HFF-Myc (cell line): ENCODE results near the gene MYLK.
"Not testable (repeated sequence)": the region's sequence is repeated elsewhere in the genome, so short reads cannot be mapped to it uniquely, and the experiment has no call there.

ENCODE experiments used
- DNase-seq: peaks from one replicate; pipeline ENCODE4 v3.0.0-alpha.2; 2011; ENCODE audit warnings: low read depth; ENCODE audit errors: extremely low read depth
- H3K4me3 ChIP-seq: replicated peaks from 2 replicates; pipeline ENCODE4 v1.5.1; 2011; ENCODE audit warnings: low read depth, mild to moderate bottlenecking, control low read depth, low read length
- TF ChIP-seq, protein P1 (sequence below): IDR thresholded peaks from 2 replicates; pipeline ENCODE4 v1.5.1; 2012; ENCODE audit warnings: mild to moderate bottlenecking, low read depth, low read length, control low read depth; ENCODE audit errors: missing control alignments

The MYLK gene

GRCh38 chr3:123609063-123609462, 275.1 kb downstream of the MYLK start:
- no peak overlapping the region for H3K4me3 ChIP-seq
- no peak for DNase-seq
- TF ChIP-seq, protein P1, sequence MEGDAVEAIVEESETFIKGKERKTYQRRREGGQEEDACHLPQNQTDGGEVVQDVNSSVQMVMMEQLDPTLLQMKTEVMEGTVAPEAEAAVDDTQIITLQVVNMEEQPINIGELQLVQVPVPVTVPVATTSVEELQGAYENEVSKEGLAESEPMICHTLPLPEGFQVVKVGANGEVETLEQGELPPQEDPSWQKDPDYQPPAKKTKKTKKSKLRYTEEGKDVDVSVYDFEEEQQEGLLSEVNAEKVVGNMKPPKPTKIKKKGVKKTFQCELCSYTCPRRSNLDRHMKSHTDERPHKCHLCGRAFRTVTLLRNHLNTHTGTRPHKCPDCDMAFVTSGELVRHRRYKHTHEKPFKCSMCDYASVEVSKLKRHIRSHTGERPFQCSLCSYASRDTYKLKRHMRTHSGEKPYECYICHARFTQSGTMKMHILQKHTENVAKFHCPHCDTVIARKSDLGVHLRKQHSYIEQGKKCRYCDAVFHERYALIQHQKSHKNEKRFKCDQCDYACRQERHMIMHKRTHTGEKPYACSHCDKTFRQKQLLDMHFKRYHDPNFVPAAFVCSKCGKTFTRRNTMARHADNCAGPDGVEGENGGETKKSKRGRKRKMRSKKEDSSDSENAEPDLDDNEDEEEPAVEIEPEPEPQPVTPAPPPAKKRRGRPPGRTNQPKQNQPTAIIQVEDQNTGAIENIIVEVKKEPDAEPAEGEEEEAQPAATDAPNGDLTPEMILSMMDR, result no peak

DNA sequence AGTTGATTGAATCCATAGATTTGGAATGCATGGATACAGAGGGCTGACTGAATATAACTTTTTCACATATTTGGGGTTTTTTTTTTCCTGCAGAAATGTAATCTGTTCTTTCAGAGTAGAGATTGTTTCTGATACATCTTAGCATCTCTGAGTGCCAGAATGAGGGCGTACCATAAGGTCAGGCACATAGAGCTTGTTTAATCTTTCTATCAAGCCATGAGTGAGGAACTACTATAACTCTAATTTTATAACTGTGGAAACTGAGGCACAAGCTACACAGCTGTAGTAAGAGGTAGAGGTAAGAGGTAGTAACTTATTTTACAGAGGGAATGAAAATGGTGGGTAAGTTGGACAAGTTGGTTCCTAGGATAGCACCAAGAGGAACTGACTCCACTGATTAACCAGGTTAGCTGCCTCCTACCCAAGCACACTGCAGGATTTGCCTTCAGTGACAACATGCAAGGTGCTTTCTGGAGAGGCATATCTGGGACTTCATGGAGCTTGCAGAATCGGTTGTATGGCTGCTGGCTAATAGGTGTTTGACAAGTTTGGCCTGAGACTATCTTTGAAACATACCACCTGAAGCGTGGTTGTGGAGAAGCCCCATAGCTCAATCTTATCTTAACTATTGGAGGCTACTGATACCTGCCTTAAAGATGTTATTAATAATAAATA, 275.7 kb downstream of the MYLK start:
- no peak overlapping the region for H3K4me3 ChIP-seq
- TF ChIP-seq, protein P1, result no peak
- no peak for DNase-seq

GRCh38 chr3:123606527-123606926, 277.6 kb downstream of the MYLK start:
- TF ChIP-seq, protein P1, result no peak
- DNase-seq, result no peak
- H3K4me3 ChIP-seq, result no peak overlapping the region

- TF ChIP-seq, protein P1, result no peak
- H3K4me3 ChIP-seq, result no peak overlapping the region
- DNase-seq, result no peak
These were observed 278.3 kb downstream of the MYLK start for GRCh38 chr3:123605789-123606234.

DNA sequence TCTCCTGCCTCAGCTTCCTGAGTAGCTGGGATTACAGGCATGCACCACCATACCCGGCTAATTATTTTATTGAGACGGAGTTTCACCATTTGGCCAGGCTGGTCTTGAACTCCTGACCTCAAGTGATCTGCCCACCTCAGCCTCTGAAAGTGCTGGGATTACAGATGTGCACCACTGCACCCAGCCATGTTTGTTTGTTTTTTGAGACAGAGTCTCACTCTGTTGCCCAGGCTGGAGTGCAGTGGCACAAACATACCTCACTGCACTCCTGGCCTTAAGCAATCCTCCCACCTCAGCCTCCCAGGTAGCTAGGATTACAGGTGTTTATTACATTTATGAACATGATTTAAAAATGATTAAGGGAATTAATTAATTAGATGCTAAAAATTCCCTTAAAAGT, 281.0 kb downstream of the MYLK start:
- not testable (repeated sequence) for DNase-seq

GRCh38 chr3:123602325-123602724, 281.8 kb downstream of the MYLK start:
- peak; percentile 91 for DNase-seq
- TF ChIP-seq, protein P1, result no peak
- no peak overlapping the region for H3K4me3 ChIP-seq

More for the DNA sequence above, 281.0 kb downstream of the MYLK start:
- H3K4me3 ChIP-seq, result not testable (repeated sequence)

DNA sequence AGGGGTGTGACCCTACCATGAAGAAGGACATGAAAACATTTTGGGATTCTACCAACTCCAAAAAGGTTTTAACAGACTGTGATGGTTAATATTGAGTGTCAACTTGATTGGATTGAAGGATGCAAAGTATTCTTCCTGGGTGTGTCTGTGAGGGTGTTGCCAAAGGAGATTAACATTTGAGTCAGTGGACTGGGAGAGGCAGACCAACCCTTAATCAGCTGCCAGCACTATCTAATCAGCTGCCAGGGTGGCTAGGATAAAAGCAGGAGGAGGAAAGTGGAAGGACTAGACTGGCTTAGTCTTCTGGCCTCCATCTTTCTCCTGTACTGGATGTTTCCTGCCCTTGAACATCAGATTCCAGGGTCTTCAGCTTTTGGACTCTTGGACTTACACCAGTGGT, 283.3 kb downstream of the MYLK start:
- not testable (repeated sequence) for DNase-seq, H3K4me3 ChIP-seq

GRCh38 chr3:123597561-123597960, 286.6 kb downstream of the MYLK start:
- no peak overlapping the region for H3K4me3 ChIP-seq
- TF ChIP-seq, protein P1, result no peak
- no peak for DNase-seq
